ENCODE results near the gene PRAMEF20.
"Not testable (repeated sequence)": the region's sequence is repeated elsewhere in the genome, so short reads cannot be mapped to it uniquely, and the experiment has no call there.

PRAMEF20 gene

GRCh38 chr1:13439104-13439783 is 29.0 kb downstream of the PRAMEF20 start:
- not testable (repeated sequence) for H3K4me3 Mint-ChIP-seq

DNA sequence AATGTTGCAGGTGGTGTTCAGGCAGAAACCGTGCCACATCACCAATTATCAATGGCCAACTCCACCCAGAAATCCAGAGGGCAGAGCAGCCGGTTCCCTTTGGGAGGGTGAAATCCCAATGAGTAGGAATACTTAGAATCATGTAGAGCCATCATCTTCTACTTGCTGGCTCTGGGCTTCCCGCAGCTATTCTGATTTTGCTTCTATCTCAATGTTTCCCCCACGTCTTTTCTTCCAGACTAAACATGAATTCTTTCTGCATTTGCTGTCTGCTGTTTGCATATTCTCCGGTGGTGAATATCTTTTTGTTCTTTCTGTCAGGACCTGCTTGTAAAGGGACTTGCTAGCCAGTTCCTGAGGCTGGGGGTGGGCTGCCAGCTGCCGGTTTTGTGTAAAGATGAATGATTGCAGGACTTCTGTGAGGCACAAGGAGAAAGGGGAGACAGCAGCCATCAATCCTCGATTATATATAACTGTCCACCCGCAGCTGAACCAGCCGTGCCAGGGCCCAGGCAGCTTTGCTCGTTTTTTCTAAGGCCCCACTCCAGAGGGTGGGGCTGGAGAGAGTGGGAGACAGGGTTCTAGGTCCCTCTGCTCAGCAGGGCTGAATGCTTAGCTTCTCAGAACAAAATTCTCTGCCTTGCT is 33.2 kb downstream of the PRAMEF20 start:
- Mint-ChIP-seq H3K4me3 (no peak overlapping the region), H3K9me3 (no peaks in the 10 kb centered on the region), H3K36me3 (ENCODE audit: low read depth) (no peaks in the 10 kb centered on the region), H3K4me1 (ENCODE audit: low read depth) (no peaks in the 10 kb centered on the region), H3K27me3 (peaks cover 4% of the 10 kb centered on the region), H3K27ac (no peak overlapping the region)
- DNase-seq: no peak

More at GRCh38 chr1:13439104-13439783, 29.0 kb downstream of the PRAMEF20 start:
- peaks cover 12% of the 10 kb centered on the region for H3K27me3 Mint-ChIP-seq
- DNase-seq; H3K4me1 Mint-ChIP-seq (ENCODE audit: low read depth); H3K27ac Mint-ChIP-seq; H3K9me3 Mint-ChIP-seq; H3K36me3 Mint-ChIP-seq (ENCODE audit: low read depth): not testable (repeated sequence)

DNA sequence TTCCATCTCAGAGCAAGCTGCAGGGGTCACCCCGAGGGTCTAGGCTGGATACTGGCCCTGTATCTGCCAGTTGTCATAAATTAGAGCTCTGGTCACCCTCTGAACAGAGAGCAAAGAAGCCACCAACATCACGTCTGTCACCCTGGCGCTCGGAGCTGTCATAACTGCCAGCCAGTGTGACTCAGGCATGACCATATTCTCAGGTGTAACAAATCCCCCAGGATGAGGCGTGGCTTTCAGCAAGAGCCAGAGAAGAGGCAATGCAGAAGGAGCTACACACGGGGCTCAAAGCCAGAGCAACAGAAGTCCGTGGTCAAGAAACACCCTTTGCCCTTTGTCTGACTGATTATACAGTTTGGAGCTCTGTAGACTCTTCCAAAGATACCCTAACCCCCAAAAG is 40.0 kb downstream of the PRAMEF20 start:
- Mint-ChIP-seq H3K27me3 (peaks cover 9% of the 10 kb centered on the region), H3K4me3 (no peak overlapping the region), H3K9me3 (no peaks in the 10 kb centered on the region), H3K4me1 (ENCODE audit: low read depth) (no peaks in the 10 kb centered on the region), H3K27ac (no peak overlapping the region), H3K36me3 (ENCODE audit: low read depth) (no peaks in the 10 kb centered on the region)
- DNase-seq: no peak

DNA sequence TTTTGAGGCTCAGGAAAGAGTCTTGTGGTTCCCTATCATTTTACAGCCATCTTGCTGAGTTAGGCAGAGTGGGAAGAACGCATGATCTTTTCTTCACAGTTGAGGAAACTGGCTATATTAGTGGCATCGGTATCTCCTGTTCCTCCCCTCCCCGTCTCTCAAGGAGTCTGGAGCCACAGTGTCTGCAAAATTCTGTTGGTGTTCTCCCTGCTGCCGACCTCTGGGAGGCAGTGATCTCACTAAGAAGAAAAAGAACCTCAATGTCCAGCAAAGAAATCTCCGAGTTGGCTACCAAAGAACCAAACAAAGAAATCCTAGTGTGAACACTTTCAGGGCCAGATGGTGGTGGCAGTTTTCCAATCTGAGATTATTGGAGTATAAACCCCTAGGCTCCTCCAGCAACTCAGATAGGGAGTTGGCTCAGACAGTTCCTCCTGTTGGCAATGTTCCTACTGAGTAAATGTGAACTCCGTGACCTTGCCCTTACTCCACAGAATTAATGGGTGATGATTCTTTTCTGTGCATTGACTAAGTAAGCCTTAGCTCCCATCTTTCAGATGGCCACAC is 41.2 kb downstream of the PRAMEF20 start:
- H3K27ac Mint-ChIP-seq: no peak overlapping the region
- H3K36me3 Mint-ChIP-seq (ENCODE audit: low read depth): no peaks in the 10 kb centered on the region
- H3K4me1 Mint-ChIP-seq (ENCODE audit: low read depth): no peaks in the 10 kb centered on the region
- no peak overlapping the region for H3K4me3 Mint-ChIP-seq
- no peak for DNase-seq
- H3K27me3 Mint-ChIP-seq: peaks cover 11% of the 10 kb centered on the region
- H3K9me3 Mint-ChIP-seq: no peaks in the 10 kb centered on the region

GRCh38 chr1:13456904-13457532 is 46.8 kb downstream of the PRAMEF20 start:
- H3K4me1 Mint-ChIP-seq (ENCODE audit: low read depth): no peaks in the 10 kb centered on the region
- DNase-seq: no peak
- no peak overlapping the region for H3K27ac Mint-ChIP-seq
- H3K4me3 Mint-ChIP-seq: no peak overlapping the region
- H3K27me3 Mint-ChIP-seq: peaks cover 17% of the 10 kb centered on the region
- no peaks in the 10 kb centered on the region for H3K9me3 Mint-ChIP-seq
- H3K36me3 Mint-ChIP-seq (ENCODE audit: low read depth): no peaks in the 10 kb centered on the region

DNA sequence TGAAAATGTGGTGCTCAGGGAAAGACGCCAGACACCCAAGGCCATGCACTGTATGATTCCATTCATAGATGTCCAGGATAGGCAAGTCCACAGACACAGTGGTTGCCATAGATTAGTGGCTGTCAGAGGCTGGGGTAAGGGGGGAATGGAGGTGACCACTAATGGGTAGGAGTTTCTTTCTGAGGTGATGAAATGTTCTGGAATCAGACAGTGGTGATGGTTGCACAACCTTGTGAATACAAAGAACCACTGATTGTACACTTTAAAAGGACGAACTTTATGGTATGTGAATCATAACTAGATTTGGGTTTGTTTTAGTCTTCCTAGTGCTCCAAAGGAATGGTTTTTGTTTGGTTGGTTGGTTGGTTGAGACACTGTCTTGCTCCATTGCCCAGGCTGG is 51.7 kb downstream of the PRAMEF20 start:
- no peaks in the 10 kb centered on the region for H3K4me1 Mint-ChIP-seq (ENCODE audit: low read depth)
- DNase-seq: no peak
- peaks cover 6% of the 10 kb centered on the region for H3K27me3 Mint-ChIP-seq
- no peaks in the 10 kb centered on the region for H3K9me3 Mint-ChIP-seq
- no peaks in the 10 kb centered on the region for H3K36me3 Mint-ChIP-seq (ENCODE audit: low read depth)
- no peak overlapping the region for H3K4me3 Mint-ChIP-seq
- no peak overlapping the region for H3K27ac Mint-ChIP-seq

DNA sequence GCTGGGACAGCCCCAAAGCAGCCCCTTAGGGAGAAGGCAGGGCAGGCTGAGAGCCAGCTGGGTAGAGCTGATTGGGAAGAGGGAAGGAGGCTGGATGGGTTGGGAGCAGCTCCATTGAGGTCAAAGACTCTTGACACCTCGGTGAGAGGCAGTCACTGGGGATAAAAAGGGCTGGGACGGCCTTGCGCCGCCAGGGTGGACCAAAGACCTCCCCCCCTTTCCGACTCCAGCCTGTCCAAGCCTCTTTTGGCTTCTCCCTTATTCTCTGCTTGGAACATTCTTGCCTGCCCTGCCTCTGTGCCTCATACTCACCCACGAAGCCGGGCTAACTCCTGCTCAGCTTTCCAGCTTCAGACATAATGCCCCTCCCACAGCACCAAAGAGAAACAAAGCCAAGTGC is 52.4 kb downstream of the PRAMEF20 start:
- Mint-ChIP-seq H3K4me3 (no peak overlapping the region), H3K4me1 (ENCODE audit: low read depth) (no peaks in the 10 kb centered on the region), H3K36me3 (ENCODE audit: low read depth) (no peaks in the 10 kb centered on the region), H3K27me3 (peaks cover 6% of the 10 kb centered on the region), H3K9me3 (no peaks in the 10 kb centered on the region), H3K27ac (no peak overlapping the region)
- DNase-seq: no peak

- DNase-seq: no peak
- Mint-ChIP-seq H3K9me3 (no peaks in the 10 kb centered on the region), H3K36me3 (ENCODE audit: low read depth) (no peaks in the 10 kb centered on the region), H3K27ac (no peak overlapping the region), H3K27me3 (peaks cover 6% of the 10 kb centered on the region), H3K4me3 (no peak overlapping the region), H3K4me1 (ENCODE audit: low read depth) (no peaks in the 10 kb centered on the region)
These were observed 55.3 kb downstream of the PRAMEF20 start for GRCh38 chr1:13465515-13465914.

GRCh38 chr1:13469343-13469742 is 59.1 kb downstream of the PRAMEF20 start:
- Mint-ChIP-seq H3K4me3 (no peak overlapping the region), H3K36me3 (ENCODE audit: low read depth) (no peaks in the 10 kb centered on the region), H3K4me1 (ENCODE audit: low read depth) (no peaks in the 10 kb centered on the region), H3K27me3 (no peaks in the 10 kb centered on the region), H3K9me3 (no peaks in the 10 kb centered on the region), H3K27ac (no peak overlapping the region)
- no peak for DNase-seq

Data from activated T-cell treated with anti-CD3 and anti-CD28 coated beads, Interleukin-2, amount 50 U/mL, for 24 hours (primary cell).